Measurements from ENCODE around the gene SF3B3.
"Not testable (repeated sequence)": the region's sequence is repeated elsewhere in the genome, so short reads cannot be mapped to it uniquely, and the experiment has no call there.

The SF3B3 gene

GRCh38 chr16:70520612-70521297, 2.9 kb upstream of the SF3B3 start:
- peaks cover 26% of the 10 kb centered on the region for H3K4me1 ChIP-seq (ENCODE audit: low read length)
- no peak overlapping the region for H3K27ac ChIP-seq (ENCODE audit: low read length)
- peaks cover 12% of the 10 kb centered on the region for H3K36me3 ChIP-seq (replicated peaks; ENCODE audit: low read depth, low read length)
- TF ChIP-seq EZH2phosphoT487 (IDR thresholded peaks at IDR 0.05; ENCODE audit: low read depth): no peak
- no peak for TF ChIP-seq CTCF (IDR thresholded peaks at IDR 0.05; ENCODE audit: low read depth, low read length)
- no peak overlapping the region for H2AFZ ChIP-seq (ENCODE audit: low read depth, low read length)
- H3K4me2 ChIP-seq (ENCODE audit: low read length): peak overlapping the region; percentile 63
- peaks cover 47% of the 10 kb centered on the region for H3K79me2 ChIP-seq (ENCODE audit: low read length)
- H3K9me3 ChIP-seq (ENCODE audit: insufficient read depth, low read length): no peaks in the 10 kb centered on the region
- peak overlapping the region; percentile 40 for H3K4me3 ChIP-seq (ENCODE audit: low read length)
- H4K20me1 ChIP-seq (ENCODE audit: insufficient read depth, low read length): peaks cover 8% of the 10 kb centered on the region
- H3K27me3 ChIP-seq (ENCODE audit: low read depth, low read length): no peaks in the 10 kb centered on the region
- H3K9ac ChIP-seq (ENCODE audit: low read length): no peak overlapping the region

GRCh38 chr16:70522216-70523075, 1.2 kb upstream of the SF3B3 start:
- peak overlapping the region; percentile 67; the same call in 1 of the 2 replicates for H2AFZ ChIP-seq (ENCODE audit: low read depth, low read length)
- H3K79me2 ChIP-seq (ENCODE audit: low read length): peaks cover 64% of the 10 kb centered on the region
- peak overlapping the region; percentile 98 for H3K9ac ChIP-seq (ENCODE audit: low read length)
- H3K27me3 ChIP-seq (ENCODE audit: low read depth, low read length): no peaks in the 10 kb centered on the region
- peaks cover 25% of the 10 kb centered on the region for H4K20me1 ChIP-seq (ENCODE audit: insufficient read depth, low read length)
- H3K4me3 ChIP-seq (ENCODE audit: low read length): peak overlapping the region; percentile 97
- H3K36me3 ChIP-seq (replicated peaks; ENCODE audit: low read depth, low read length): peaks cover 23% of the 10 kb centered on the region
- H3K9me3 ChIP-seq (ENCODE audit: insufficient read depth, low read length): no peaks in the 10 kb centered on the region
- no peak for TF ChIP-seq EZH2phosphoT487 (IDR thresholded peaks at IDR 0.05; ENCODE audit: low read depth)
- H3K4me1 ChIP-seq (ENCODE audit: low read length): peaks cover 43% of the 10 kb centered on the region
- H3K4me2 ChIP-seq (ENCODE audit: low read length): peak overlapping the region; percentile 87
- H3K27ac ChIP-seq (ENCODE audit: low read length): peak overlapping the region; percentile 81

- peak within 1 kb of the TSS; percentile 97 for H3K4me3 ChIP-seq (ENCODE audit: low read length)
- H3K9me3 ChIP-seq (ENCODE audit: insufficient read depth, low read length): no peaks in the 10 kb centered on the region
- peaks cover 33% of the 10 kb centered on the region for H4K20me1 ChIP-seq (ENCODE audit: insufficient read depth, low read length)
- H2AFZ ChIP-seq (ENCODE audit: low read depth, low read length): peak within 1 kb of the TSS; percentile 67
- peaks cover 72% of the 10 kb centered on the region for H3K79me2 ChIP-seq (ENCODE audit: low read length)
- no peak for TF ChIP-seq EZH2phosphoT487 (IDR thresholded peaks at IDR 0.05; ENCODE audit: low read depth)
- TF ChIP-seq CTCF (IDR thresholded peaks at IDR 0.05; ENCODE audit: low read depth, low read length): no peak
- H3K4me2 ChIP-seq (ENCODE audit: low read length): peak within 1 kb of the TSS; percentile 88
- H3K27ac ChIP-seq (ENCODE audit: low read length): peak within 1 kb of the TSS; percentile 81
- no peaks in the 10 kb centered on the region for H3K27me3 ChIP-seq (ENCODE audit: low read depth, low read length)
- peaks cover 44% of the 10 kb centered on the region for H3K4me1 ChIP-seq (ENCODE audit: low read length)
- peak within 1 kb of the TSS; percentile 98 for H3K9ac ChIP-seq (ENCODE audit: low read length)
- peaks cover 24% of the 10 kb centered on the region for H3K36me3 ChIP-seq (replicated peaks; ENCODE audit: low read depth, low read length)
Measured at GRCh38 chr16:70523076-70523742, 407 bp upstream of the SF3B3 start, which contains the start of gene COG4. TSS of gene COG4 (minus strand) at chr16:70523554. CDS start at chr16:70523543, 11 bp downstream.

- Histone ChIP-seq H3K36me3 (replicated peaks; ENCODE audit: low read depth, low read length) (peaks cover 31% of the 10 kb centered on the region), H3K27ac (ENCODE audit: low read length) (peak overlapping the region; percentile 81), H3K4me3 (ENCODE audit: low read length) (peak overlapping the region; percentile 97), H4K20me1 (ENCODE audit: insufficient read depth, low read length) (peaks cover 45% of the 10 kb centered on the region), H3K9ac (ENCODE audit: low read length) (peak overlapping the region; percentile 98), H3K79me2 (ENCODE audit: low read length) (peaks cover 84% of the 10 kb centered on the region), H3K4me1 (ENCODE audit: low read length) (peaks cover 44% of the 10 kb centered on the region), H3K4me2 (ENCODE audit: low read length) (peak overlapping the region; percentile 88)
- not testable (repeated sequence) for H2AFZ ChIP-seq (ENCODE audit: low read depth, low read length); H3K9me3 ChIP-seq (ENCODE audit: insufficient read depth, low read length); H3K27me3 ChIP-seq (ENCODE audit: low read depth, low read length)
Measured at GRCh38 chr16:70524399-70524825, 796 bp downstream of the SF3B3 start.
